ENCODE data around the gene MSMP. TPM values are rescaled to one million over a fixed set of nuclear protein-coding genes. Genes with fewer than 3 reads are reported as not detected.

The MSMP gene
- total RNA-seq, 1 donor from 2014 or later = 60.9 TPM

DNA sequence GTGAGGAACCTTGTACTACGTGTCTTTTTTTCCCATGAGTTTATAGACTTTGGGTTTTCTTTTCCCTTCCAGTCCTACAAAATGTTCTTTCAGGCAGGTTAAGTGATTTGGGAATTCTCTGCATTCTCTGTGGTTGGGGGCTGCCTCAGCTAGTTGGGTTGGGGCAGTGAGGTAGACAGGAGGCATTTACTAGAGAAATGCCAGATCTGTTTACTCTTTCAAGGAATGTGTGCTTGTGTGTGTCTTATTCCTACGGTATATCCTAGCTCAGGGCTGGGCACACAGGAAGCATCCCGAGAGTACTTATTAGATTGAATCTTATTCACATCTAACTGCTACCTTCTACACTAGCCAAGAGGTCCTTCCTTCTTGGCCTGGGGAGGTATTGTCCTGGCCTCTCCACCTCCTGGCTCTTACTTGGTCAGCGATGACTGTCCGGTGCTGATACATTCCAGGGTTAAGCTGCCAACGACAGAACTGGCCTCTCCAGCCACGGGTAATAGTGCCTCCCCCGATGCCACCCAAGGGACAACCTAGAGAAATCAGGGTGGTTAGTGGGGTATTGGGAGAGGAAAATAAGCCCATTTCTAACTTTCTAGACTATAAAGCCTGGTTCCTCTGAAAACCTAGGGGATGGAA lies 10.1 kb downstream of the MSMP start:
- DNase-seq (ENCODE audit: low read depth in 2 of 2) = no peak

DNA sequence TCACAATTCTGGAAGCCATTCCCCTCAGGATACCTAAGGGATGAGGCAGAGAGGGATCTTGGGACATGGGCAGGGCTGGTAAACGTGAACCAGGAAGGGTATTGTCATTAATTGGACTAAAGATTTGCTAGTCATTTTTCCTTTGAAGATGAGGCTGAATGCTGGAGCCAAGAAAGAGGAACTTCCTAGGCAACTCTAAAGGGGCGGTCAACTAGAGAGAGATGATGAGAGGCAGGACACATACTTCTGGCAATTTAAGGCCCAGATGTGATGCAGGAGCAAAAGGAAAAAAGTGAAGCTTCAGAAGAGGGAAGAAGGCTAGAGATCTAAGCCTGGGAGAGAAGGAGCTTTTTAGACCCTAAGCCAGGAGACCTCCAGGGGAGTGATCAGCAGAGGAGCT lies 10.6 kb downstream of the MSMP start:
- no peak for DNase-seq (ENCODE audit: low read depth in 2 of 2)

DNA sequence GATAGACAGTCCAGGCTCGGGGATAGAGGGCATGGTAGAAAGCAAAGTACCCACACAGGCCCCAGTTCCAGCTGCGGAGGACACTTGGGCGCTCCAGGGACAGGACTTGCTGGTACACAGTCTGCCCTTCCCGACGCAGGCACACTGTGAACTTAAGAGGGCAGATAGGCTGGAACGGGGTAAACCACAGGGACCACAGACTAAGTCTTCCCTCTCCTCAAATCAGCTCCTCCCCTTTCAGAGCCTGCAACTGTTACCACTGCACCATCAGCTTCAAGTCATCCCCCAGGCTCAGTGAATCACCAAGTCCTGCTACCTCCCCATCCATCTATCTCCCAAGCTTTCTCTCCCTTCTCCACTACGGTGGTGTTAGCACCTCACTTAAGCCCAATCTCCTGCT lies 12.3 kb downstream of the MSMP start:
- DNase-seq (ENCODE audit: low read depth in 2 of 2) = no peak

DNA sequence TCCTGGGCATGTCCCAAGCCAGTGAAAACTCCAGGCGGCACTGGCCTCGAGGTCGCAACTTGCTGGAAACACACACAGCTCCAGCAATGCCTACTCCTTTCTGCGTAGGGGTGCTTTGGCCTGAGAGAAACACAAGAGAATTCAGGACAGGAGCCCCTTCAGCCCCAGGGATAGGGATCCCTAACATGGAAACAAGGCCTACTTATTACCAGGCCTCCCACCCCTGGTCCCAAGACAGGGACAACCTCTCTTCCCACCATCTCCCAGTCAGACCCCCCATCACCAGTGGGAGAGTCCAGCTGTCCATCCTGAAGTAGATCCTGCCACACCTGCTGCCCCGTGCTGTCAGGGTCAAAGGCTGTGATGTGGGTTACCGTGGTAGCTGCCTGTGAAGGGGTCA lies 13.8 kb downstream of the MSMP start:
- no peak for DNase-seq (ENCODE audit: low read depth in 2 of 2)

DNA sequence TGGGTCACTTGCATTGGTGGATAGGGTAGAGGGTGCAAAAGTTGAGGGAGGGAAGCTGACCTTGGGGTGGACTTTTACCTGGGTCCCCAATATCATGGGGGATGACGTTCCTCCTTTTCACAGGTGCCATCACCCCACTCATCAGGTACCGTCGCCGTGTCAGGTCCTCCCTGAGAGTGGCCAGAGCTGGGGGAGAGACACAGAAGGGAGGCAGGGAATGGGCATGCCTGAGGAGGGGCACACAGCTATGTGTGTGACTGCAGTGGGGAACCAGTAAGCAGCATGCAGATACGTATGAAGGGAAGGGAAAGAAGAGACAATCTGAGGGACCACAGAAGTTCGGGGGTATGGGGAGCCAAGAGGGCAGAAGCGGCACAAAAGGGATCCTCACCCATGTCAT lies 15.2 kb downstream of the MSMP start:
- no peak for DNase-seq (ENCODE audit: low read depth in 2 of 2)

DNA sequence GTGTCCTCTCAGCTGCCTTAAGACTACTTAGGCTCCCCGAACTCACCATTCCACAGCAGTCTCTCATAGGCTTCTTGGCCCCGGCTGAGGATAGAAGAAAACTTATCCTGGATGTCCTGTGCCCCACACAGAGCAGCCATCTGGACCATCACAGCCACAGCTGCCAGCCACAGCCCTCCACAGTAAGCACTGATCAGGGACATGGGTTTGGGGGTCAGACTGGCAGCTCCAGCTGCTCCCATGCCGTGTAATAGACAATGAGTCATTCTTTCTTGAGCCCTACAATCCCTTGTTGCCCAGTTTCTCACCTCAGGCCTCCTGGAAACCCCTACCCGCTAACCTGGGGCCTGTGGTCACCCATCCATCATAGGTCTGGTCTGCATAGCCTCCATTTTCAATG lies 15.9 kb downstream of the MSMP start:
- no peak for DNase-seq (ENCODE audit: low read depth in 2 of 2)

DNA sequence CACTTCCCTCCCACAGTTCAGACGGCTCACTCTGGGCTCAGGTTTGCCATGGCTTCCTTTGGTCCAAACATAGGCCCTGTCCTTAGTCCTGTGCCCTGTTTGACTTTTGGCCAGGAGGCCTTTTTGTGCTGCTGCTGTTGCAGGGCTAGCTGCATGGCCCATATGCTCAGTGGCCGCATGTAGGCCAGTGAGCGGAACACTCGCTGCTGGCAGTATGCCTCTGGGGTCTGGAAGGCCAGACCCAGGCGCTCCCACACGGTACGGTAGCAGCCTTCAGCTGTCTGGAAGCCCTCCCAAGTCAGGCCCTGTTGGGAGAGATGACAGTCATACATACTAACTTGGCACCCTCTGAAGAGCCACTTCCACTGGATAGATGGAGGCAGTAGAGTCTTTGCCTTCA lies 16.9 kb downstream of the MSMP start:
- no peak for DNase-seq (ENCODE audit: low read depth in 2 of 2)

DNA sequence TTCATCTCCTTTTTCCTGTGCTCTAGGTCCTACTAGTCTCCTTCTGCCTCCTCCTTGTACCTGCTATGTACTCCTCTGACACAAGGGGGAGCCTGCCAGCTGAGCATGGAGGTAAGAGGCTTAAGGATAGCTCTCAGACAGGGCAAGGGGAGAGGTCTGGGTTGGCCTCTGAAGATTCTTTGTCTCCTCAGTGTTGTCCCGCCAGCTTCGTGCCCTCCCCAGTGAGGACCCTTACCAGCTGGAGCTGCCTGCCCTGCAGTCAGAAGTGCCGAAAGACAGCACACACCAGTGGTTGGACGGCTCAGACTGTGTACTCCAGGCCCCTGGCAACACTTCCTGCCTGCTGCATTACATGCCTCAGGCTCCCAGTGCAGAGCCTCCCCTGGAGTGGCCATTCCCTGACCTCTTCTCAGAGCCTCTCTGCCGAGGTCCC lies 17.9 kb downstream of the MSMP start:
- peak; percentile 80 to 88 for DNase-seq (ENCODE audit: low read depth in 2 of 2)

DNA sequence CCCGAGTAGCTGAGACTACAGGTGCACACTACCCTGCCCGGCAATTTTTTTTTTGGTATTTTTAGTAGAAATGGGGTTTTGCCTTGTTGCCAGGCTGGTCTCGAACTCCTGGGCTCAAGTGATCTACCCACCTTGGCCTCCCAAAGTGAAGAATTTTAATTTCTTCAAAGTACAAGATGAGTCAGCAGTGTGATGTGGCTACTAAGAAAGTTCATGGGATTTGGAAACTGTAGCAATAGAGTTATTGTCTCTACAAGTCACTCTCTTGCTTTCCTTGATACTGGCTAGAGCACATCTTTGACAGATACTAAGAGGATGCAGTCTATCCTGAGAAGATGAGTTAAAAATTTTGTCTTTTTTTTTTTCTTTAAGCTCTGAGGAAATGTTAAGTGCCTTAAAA lies 20.0 kb downstream of the MSMP start:
- DNase-seq (ENCODE audit: low read depth in 2 of 2) = no peak

DNA sequence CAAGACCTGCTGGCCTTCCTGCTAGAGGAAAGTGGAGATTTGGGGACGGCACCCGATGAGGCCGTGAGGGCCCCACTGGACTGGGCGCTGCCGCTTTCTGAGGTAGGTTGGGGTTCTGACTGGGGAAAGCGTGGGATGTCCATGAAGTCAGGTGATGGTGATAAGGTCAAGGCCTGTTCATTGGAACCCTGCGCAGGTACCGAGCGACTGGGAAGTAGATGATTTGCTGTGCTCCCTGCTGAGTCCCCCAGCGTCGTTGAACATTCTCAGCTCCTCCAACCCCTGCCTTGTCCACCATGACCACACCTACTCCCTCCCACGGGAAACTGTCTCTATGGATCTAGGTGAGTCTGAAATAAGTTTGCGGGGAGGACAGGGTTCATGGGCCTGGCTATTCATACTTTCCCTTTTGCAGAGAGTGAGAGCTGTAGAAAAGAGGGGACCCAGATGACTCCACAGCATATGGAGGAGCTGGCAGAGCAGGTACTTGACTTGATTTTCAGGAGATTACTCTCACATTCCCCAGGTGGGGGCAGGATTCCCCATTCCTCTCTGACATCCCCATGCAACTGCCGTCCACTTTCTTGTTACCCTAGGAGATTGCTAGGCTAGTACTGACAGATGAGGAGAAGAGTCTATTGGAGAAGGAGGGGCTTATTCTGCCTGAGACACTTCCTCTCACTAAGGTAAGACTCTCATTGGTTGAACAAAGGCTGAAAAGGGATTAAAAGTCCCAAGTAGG lies 21.1 kb downstream of the MSMP start:
- DNase-seq (ENCODE audit: low read depth in 2 of 2) = peak; percentile 63 to 70

DNA sequence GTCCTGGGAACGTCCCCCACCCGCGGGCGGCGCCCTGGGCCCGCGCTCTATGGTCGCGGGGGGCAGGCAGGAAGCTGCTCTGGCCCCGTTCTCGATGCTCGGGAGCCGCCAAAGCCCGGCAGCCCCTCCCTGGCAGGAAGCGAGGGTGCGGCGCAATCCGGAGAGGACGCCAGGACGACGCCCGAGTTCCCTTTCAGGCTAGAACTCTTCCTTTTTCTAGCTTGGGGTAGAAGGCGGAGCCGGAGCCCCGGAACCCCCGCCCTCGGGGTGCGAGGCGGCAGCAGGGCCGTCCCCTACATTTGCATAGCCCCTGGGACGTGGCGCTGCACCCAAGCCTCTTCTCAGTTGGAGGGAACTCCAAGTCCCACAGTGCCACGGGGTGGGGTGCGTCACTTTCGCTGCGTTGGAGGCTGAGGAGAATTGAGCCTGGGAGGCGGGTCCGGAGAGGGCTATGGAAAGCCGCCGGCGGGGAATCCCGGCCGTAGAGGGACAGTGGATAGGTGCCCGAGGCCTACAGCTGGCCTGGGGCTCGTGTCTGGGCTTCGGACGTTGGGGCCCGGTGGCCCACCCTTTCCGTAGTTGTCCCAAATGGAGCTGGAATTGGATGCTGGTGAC lies 21.8 kb downstream of the MSMP start, which contains the start of the genes CREB3 and TLN1:
TSS of gene CREB3 (plus strand) at position 482 of the 615 bp plus-strand sequence. CDS start at position 589, 107 bp downstream.
TSS of gene TLN1 (minus strand) at position 11 of the 615 bp plus-strand sequence. CDS start 6,501 bp downstream, outside the sequence.
- peak; percentile 98 to 99 for DNase-seq (ENCODE audit: low read depth in 2 of 2)

DNA sequence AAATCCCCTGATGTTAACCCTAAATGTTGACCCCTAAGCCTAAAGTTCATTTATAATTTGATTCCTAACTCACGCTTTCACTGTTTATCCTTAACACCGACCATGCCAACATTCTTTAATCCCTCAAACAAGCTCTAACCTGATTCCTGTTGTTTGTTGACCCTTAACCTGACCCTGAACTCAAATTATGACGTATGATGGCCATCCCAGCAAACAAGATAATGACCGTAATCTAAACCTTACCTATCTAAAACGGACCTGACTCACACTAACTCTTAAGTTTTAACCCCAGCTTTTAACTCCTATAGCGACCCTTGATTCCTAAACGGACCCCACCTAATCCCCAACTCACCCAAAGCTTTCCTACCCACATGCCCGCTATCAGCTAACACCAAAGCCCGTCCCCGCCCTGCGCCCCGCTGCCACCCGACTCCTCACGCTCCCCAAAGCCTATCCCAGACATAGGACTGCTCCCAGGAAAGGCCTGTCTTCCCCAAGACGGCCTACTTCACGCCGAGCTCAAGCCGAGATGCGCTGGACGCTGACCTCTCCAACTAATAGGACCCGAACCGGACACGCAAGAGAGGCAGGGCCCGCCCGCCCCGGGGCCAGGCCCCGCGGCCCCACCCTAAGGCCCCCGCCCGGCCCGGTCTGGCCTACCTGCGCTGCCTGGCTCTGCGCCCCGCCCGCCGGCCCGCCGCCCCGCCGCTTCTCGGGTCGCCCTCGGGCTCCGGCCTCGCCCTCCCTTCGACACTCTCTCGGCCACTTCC lies 22.5 kb downstream of the MSMP start:
- DNase-seq (ENCODE audit: low read depth in 2 of 2) = no peak

DNA sequence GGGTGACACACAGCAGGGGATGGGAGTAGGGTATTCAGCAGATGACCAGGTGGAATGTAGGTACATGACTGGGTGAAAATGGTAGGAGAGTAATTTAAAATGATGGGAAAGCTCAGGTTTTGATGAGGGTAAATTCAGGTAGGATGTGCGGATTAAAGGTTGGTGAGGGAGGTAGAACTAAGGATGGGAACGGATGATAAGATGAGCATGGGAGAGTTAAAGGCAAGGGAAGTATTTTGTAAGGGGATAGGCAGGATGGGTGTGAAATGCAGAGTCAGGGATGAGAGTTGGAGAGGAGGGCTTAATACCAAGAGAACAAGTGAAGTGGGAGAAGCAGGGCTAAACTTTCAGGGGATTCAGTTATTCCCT lies 23.6 kb downstream of the MSMP start:
- DNase-seq (ENCODE audit: low read depth in 2 of 2) = no peak

DNA sequence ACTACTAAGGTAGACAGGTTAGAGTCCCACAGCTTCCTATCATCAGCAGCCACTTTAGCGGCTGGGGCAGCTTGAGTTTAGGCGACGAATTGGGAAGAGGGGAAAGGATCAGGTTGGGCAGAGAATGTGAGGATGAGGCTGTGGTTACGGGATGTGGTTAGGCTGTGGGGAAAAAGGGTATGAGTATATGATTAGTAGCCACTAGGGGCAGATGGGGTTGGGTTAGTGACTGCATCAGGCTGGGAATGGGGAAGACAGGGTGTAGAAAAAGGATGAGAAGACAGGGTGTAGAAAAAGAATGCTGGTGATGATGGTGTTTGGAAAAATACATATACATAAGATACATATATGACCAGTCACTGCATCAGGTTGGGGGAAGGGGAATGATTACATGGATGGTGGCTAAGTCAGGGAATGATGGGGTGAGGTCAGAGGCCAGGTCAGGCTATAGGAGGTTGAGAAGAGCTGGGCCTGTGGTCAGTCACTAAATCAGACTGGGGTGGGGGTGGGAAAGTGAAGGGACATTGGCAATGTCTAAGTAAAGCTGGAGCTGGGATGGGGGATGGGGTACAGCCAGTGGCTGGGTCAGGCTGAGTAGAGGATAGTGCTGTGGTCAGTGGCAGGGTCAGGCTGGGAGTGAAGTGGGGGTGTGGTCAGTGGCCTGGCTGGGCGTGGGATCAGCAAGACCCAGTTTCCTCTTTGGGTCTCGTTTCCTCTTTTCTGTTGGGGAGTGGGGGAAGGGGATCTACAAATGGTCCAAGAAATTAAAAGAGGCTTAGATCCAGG lies 24.2 kb downstream of the MSMP start:
- DNase-seq (ENCODE audit: low read depth in 2 of 2) = peak; percentile 61 to 73

DNA sequence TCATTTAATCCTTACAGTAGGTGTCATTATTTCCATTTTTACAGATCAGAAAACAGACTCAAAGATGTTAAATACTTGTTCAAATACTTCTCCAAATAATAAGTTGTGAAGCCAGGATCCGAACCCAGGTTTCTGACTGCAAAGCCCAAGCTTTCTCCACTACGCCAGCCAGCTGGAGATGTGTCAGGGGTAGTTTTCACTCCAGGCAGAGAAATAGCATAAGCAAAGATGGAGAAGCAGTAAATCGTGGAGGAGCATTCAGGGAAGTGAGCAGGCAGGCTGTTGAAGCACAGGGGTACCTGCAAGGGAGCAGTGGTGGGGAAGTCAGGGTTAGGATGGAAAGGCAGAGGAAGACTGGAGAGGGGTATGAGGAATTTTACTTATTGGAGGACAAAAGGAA lies 25.0 kb downstream of the MSMP start:
- no peak for DNase-seq (ENCODE audit: low read depth in 2 of 2)

DNA sequence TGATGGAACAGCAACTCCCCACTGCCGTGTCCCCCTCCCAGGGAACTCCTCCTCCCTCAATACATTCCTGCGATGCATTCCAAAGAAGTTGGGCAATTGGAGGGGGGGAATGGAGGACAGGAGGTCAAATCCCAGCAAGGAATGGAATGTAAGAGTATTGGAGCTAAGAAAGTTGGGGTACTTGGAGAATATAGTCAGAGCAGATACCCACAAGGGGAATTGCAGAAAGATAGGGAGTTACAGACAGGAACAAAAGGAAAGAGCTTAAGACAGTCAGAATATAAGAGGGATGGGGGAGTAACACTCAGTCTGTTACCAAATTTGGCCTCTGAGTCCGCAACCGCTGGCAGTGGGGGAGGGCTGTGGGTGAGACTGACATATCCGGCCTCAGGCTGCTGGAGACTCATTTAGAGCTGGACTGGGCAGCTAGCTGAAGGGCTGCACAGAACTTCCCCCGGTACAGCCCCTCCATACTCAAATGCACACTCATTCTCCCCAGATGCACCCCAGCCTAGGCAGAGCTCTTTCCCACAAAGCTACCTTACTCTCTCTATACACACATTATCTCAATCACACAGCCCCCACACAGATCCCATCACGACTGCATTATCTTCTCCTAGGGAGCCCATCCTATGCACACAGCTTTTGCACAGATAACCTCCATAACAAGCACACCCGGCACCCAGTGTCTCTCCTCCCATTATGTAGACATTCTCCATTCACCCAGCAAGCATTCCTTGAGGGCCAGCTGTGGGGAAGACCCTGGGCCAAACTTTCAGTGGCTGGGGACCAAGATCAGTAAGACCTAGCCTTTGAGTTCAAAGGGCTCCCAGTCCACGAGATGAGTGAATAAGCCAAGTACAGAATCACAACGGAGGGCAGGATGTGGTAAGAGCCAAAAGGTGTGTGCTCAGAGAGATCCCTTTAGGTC lies 25.8 kb downstream of the MSMP start:
- peak; percentile 32 to 82 for DNase-seq (ENCODE audit: low read depth in 2 of 2)

DNA sequence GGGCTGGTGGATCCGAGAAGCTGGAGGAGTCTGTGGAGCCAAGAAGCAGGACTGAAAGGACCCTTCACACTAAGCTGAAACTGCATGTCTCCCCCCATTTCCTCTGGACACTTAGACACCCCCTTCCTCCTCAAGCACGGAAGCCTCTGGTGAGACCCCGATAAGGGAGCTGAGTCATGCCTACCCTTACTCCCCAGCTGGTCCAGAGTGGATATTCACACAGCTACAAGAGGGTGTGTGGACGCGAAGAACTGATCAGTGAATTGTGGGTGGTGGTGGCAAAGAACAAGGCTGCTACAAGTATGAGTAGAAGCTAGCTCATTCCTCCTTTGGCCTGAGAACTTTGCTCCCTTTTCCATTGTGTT lies 26.4 kb downstream of the MSMP start:
- DNase-seq (ENCODE audit: low read depth in 2 of 2) = peak in 1 of 2 donors; percentile 60

DNA sequence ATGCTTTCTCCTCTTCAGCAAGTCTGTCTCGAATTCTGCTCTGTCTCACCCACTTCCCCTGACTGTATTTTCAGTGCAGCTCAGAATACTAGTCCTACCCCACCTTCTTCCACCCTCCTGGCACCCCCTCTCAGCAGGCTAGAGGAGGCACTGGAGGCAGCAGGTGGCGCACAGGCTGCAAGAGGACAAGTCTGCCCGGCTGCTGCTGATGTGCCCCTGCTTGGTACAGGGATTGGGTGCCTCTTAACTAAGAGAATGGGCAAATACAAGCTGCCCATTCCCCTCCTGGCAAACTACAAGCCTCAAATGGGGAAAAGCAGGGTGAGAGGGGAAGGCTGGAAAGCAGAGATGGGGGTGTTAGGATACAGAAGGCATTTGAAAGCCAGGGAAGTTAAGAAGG lies 27.1 kb downstream of the MSMP start:
- DNase-seq (ENCODE audit: low read depth in 2 of 2) = peak; percentile 56 to 71

DNA sequence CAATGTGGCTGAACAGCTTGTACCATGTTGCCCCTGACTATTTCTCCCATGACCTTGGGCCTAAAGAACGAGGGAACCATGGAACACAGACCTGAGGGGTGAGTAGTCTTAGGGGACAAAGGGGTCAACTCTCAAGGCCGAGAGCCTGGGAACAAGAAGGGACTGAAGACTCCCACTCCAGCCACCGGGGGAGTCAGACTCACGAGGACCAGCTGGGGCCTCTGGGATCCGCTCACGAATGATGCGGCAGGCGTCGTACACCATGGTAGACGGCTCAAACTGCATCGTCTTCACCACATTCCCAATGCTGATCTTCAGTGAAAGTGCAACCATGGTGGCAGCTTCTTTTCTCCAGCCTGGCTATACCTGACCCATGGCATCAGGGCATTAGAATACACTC lies 28.7 kb downstream of the MSMP start:
- DNase-seq (ENCODE audit: low read depth in 2 of 2) = no peak

DNA sequence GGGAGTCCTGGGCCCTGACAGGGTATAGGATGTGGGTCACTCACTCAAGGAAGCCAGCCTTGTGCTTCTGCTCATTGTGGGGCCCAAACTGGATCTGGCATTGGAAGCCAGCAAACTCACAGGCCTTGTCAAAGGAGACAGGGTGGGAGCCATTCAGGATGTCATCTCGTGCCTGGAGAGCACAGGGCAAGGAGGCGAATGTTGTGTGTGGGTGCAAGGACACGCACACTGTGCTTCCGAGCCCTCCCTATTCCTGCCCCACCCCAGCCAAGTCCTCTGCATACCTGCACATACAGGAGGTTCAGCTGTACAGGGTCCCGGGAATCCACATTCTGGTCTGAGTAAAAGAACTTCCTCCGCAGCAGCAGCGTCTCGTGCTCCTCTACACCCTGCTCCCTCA lies 30.2 kb downstream of the MSMP start:
- no peak for DNase-seq (ENCODE audit: low read depth in 2 of 2)

All from lung microvascular endothelial cell (primary cell).